Stomach (tissue), 4 donors: ENCODE data around the gene TICRR.

Source experiments
- CTCF ChIP-seq, 7 experiments: fragments of 450-650 bp in 4 of 7; fragments of 200-600 bp in 3 of 7; sonication (generic) in 3 of 7; IDR thresholded peaks; one replicate each; pipeline ENCODE4 v1.5.1; 2016 to 2019; ENCODE audit warnings: antibody characterized with exemption in 7 of 7, control low read depth in 2 of 7, mild to moderate bottlenecking in 1 of 7
- EP300 ChIP-seq: sonication (generic); formaldehyde crosslinking; IDR thresholded peaks from one replicate; pipeline ENCODE4 v1.6.1; 2017; ENCODE audit warnings: antibody characterized with exemption
- POLR2AphosphoS5 ChIP-seq, 3 donors: sonication (generic); formaldehyde crosslinking; IDR thresholded peaks; one replicate each; pipeline ENCODE4 v1.6.1; 2016; ENCODE audit warnings: antibody characterized with exemption in 3 of 3

- no peak for TF ChIP-seq CTCF (IDR thresholded peaks at IDR 0.05)
- TF ChIP-seq POLR2AphosphoS5 (IDR thresholded peaks at IDR 0.05), result no peak
- TF ChIP-seq EP300, result no peak
These were observed 50.4 kb downstream of the TICRR start for GRCh38 chr15:89625716-89626115.
